H9 (cell line): ENCODE measurements around the gene NUTF2. TPM values are rescaled to one million over a fixed set of nuclear protein-coding genes. Genes with fewer than 3 reads are reported as not detected.

Experiments
- DNase-seq: peaks from one replicate; pipeline ENCODE4 v3.0.0-alpha.2; 2017
- H2AFZ ChIP-seq: one replicate; pipeline ENCODE4 v1.6.1; 2013; ENCODE audit warnings: mild to moderate bottlenecking, low read length, control low read depth, moderate library complexity
- H2AK5ac ChIP-seq: 2 replicates; pipeline ENCODE4 v1.6.1; 2013; ENCODE audit warnings: low read length, control low read depth, mixed read lengths; ENCODE audit not compliant: insufficient read length
- H2BK120ac ChIP-seq: one replicate; pipeline ENCODE4 v1.6.1; 2013; ENCODE audit warnings: low read depth, mild to moderate bottlenecking, low read length, control low read depth, inconsistent platforms; ENCODE audit not compliant: poor library complexity, severe bottlenecking
- H2BK12ac ChIP-seq: 2 replicates; pipeline ENCODE4 v1.6.1; 2013; ENCODE audit warnings: low read length, control low read depth, mixed read lengths, low read depth; ENCODE audit not compliant: insufficient read length
- H2BK15ac ChIP-seq: 2 replicates; pipeline ENCODE4 v1.6.1; 2013; ENCODE audit warnings: low read depth, low read length, control low read depth
- H2BK20ac ChIP-seq: one replicate; pipeline ENCODE4 v1.6.1; 2013; ENCODE audit warnings: low read depth, mild to moderate bottlenecking, low read length, control low read depth, inconsistent platforms; ENCODE audit not compliant: poor library complexity, severe bottlenecking
- H2BK5ac ChIP-seq: 2 replicates; pipeline ENCODE4 v1.6.1; 2013; ENCODE audit warnings: low read length, control low read depth, mixed read lengths; ENCODE audit not compliant: insufficient read length
- H3K14ac ChIP-seq: 2 replicates; pipeline ENCODE4 v1.6.1; 2013; ENCODE audit warnings: low read length, control low read depth; ENCODE audit not compliant: insufficient read depth
- H3K18ac ChIP-seq: 2 replicates; pipeline ENCODE4 v1.6.1; 2013; ENCODE audit warnings: low read depth, mild to moderate bottlenecking, mixed read lengths, low read length, control low read depth; ENCODE audit not compliant: insufficient read length
- H3K23ac ChIP-seq: 2 replicates; pipeline ENCODE4 v1.6.1; 2013; ENCODE audit warnings: low read length, control low read depth, mixed read lengths, low read depth; ENCODE audit not compliant: insufficient read length
- H3K23me2 ChIP-seq: 2 replicates; pipeline ENCODE4 v1.6.1; 2013; ENCODE audit warnings: low read depth, mild to moderate bottlenecking, mixed read lengths, low read length, control low read depth; ENCODE audit not compliant: insufficient read length, poor library complexity, severe bottlenecking
- H3K27ac ChIP-seq: 2 replicates; pipeline ENCODE4 v1.5.1; 2013; ENCODE audit warnings: low read length, control low read depth, mixed read lengths, low read depth; ENCODE audit not compliant: insufficient read length
- H3K27me3 ChIP-seq: 2 replicates; pipeline ENCODE4 v1.6.1; 2013; ENCODE audit warnings: low read length, control low read depth, inconsistent platforms; ENCODE audit not compliant: insufficient read depth
- H3K4ac ChIP-seq: 2 replicates; pipeline ENCODE4 v1.6.1; 2013; ENCODE audit warnings: low read depth, mild to moderate bottlenecking, control low read depth, inconsistent platforms, low read length, moderate library complexity
- H3K4me1 ChIP-seq: 2 replicates; pipeline ENCODE4 v1.6.1; 2013; ENCODE audit warnings: low read length, control low read depth, inconsistent platforms; ENCODE audit not compliant: insufficient read depth
- H3K4me2 ChIP-seq: 2 replicates; pipeline ENCODE4 v1.6.1; 2013; ENCODE audit warnings: low read length, control low read depth, mixed read lengths; ENCODE audit not compliant: insufficient read length, insufficient read depth
- H3K56ac ChIP-seq: 2 replicates; pipeline ENCODE4 v1.6.1; 2013; ENCODE audit warnings: low read depth, mild to moderate bottlenecking, mixed read lengths, low read length, control low read depth; ENCODE audit not compliant: insufficient read length
- H3K79me1 ChIP-seq: 2 replicates; pipeline ENCODE4 v1.6.1; 2013; ENCODE audit warnings: low read depth, mild to moderate bottlenecking, moderate library complexity, low read length, control low read depth, inconsistent platforms; ENCODE audit not compliant: insufficient read depth, poor library complexity, severe bottlenecking
- H3K79me2 ChIP-seq: 2 replicates; pipeline ENCODE4 v1.6.1; 2013; ENCODE audit warnings: low read length, control low read depth, inconsistent platforms; ENCODE audit not compliant: insufficient read depth
- H3K9ac ChIP-seq: 2 replicates; pipeline ENCODE4 v1.6.1; 2013; ENCODE audit warnings: low read length, control low read depth, mixed read lengths; ENCODE audit not compliant: insufficient read length; ENCODE audit errors: extremely low read depth
- H3K9me3 ChIP-seq: one replicate; pipeline ENCODE4 v1.6.1; 2013; ENCODE audit warnings: low read depth, low read length, inconsistent platforms; ENCODE audit not compliant: control insufficient read depth
- H3T11ph ChIP-seq: one replicate; pipeline ENCODE4 v1.6.1; 2013; ENCODE audit warnings: mild to moderate bottlenecking, low read length, control low read depth, inconsistent platforms
- H4K20me1 ChIP-seq: one replicate; pipeline ENCODE4 v1.6.1; 2013; ENCODE audit not compliant: control insufficient read depth, insufficient read length, insufficient read depth
- H4K5ac ChIP-seq: 2 replicates; pipeline ENCODE4 v1.6.1; 2013; ENCODE audit warnings: low read depth, mild to moderate bottlenecking, mixed read lengths, low read length, control low read depth; ENCODE audit not compliant: insufficient read length
- H4K8ac ChIP-seq: replicated peaks from 2 replicates; pipeline ENCODE4 v1.6.1; 2013; ENCODE audit warnings: low read length, control low read depth, mixed read lengths, low read depth; ENCODE audit not compliant: insufficient read length
- H4K91ac ChIP-seq: 2 replicates; pipeline ENCODE4 v1.6.1; 2013; ENCODE audit warnings: low read depth, mild to moderate bottlenecking, moderate library complexity, mixed read lengths, low read length, control low read depth; ENCODE audit not compliant: insufficient read length
- H3K27ac Mint-ChIP-seq, 3 experiments: 2 replicates in 2 of 3; 3 replicates in 1 of 3; pipeline ENCODE4 v1.8.0; 2020 to 2021; ENCODE audit warnings: mixed read lengths in 3 of 3, mild to moderate bottlenecking in 1 of 3, moderate library complexity in 1 of 3
- H3K27me3 Mint-ChIP-seq: 2 replicates; pipeline ENCODE4 v1.8.0; 2021; ENCODE audit warnings: low read depth, mild to moderate bottlenecking, moderate library complexity, mixed read lengths
- H3K36me3 Mint-ChIP-seq, 3 experiments: 2 replicates in 2 of 3; 3 replicates in 1 of 3; pipeline ENCODE4 v1.8.0; 2020 to 2021; ENCODE audit warnings: low read depth in 3 of 3, mixed read lengths in 3 of 3; ENCODE audit not compliant: insufficient read depth in 1 of 3
- H3K4me1 Mint-ChIP-seq, 2 experiments: 2 replicates each; pipeline ENCODE4 v1.8.0; 2020; ENCODE audit warnings: mixed read lengths in 2 of 2
- H3K4me3 Mint-ChIP-seq, 2 experiments: 2 replicates in 1 of 2; 3 replicates in 1 of 2; pipeline ENCODE4 v1.8.0; 2020 to 2021; ENCODE audit warnings: mild to moderate bottlenecking in 2 of 2, mixed read lengths in 2 of 2, moderate library complexity in 1 of 2
- H3K9me3 Mint-ChIP-seq, 2 experiments: 2 replicates in 1 of 2; 3 replicates in 1 of 2; pipeline ENCODE4 v1.8.0; 2020; ENCODE audit warnings: mild to moderate bottlenecking in 2 of 2, mixed read lengths in 2 of 2, moderate library complexity in 1 of 2
- WGBS: extraction: QIAGEN DNeasy Blood & Tissue Kit; methylation state at CpG from one replicate; pipeline ENCODE4 v1.1.7; 2013; ENCODE audit warnings: missing lambda C conversion rate, low lambda C conversion rate, mixed read lengths; ENCODE audit not compliant: insufficient read length; ENCODE audit errors: extremely low coverage; 5-methylcytosine and 5-hydroxymethylcytosine counted together
- total RNA-seq: library from RNA; stranded (reverse); gene quantifications from 2 replicates; pipeline ENCODE4 v1.2.1, GENCODE V29; 2021
- TF ChIP-seq, protein P1 (sequence below): fragments of 200-600 bp; sonication (generic); conservative IDR thresholded peaks from 3 replicates; pipeline ENCODE4 v1.8.0; 2021; ENCODE audit warnings: antibody characterized with exemption, mild to moderate bottlenecking

The NUTF2 gene
- total RNA-seq, 1 experiment from 2014 or later: 198 TPM

DNA sequence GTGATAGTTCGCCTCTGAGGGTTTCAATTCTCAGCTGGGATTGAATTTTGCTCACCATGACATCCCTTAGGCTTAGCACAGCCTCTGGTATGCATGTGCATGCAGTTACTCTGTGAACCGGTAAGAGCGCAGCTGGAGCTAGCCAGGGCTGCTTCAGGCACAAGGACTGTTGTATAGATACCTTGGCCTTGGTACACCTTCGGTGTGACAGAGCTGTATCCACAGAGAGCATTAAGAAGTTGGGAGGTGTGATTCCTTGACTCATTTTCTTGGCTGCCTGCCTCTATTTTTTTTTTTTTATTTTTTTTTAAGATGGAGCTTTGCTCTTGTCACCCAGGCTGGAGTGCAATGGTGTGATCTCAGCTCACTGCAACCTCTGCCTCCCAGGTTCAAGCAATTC is 2.2 kb upstream of the NUTF2 start:
- Histone ChIP-seq H3K56ac (no peak overlapping the region), H2BK120ac (no peak overlapping the region), H2BK5ac (no peak overlapping the region), H3K14ac (no peak overlapping the region), H2BK20ac (no peak overlapping the region), H2BK15ac (no peak overlapping the region), H2AFZ (no peak overlapping the region), H3K79me2 (peaks cover 15% of the 10 kb centered on the region; the same call in 1 of the 2 replicates), H3K23ac (no peak overlapping the region), H3K9ac (no peak overlapping the region), H3K4me1 (peaks cover 10% of the 10 kb centered on the region; the same call in 1 of the 2 replicates), H3K27me3 (no peaks in the 10 kb centered on the region), H3T11ph (no peak overlapping the region), H3K23me2 (peaks cover 14% of the 10 kb centered on the region), H3K4me2 (peak overlapping the region; percentile 7), H3K18ac (no peak overlapping the region), H3K27ac (no peak overlapping the region), H4K5ac (no peak overlapping the region), H4K8ac (no peak overlapping the region), H3K4ac (no peak overlapping the region), H4K20me1 (no peaks in the 10 kb centered on the region), H3K79me1 (no peaks in the 10 kb centered on the region), H3K9me3 (no peaks in the 10 kb centered on the region), H2AK5ac (no peak overlapping the region), H2BK12ac (no peak overlapping the region), H4K91ac (no peak overlapping the region)
- peak overlapping the region; percentile 90 to 92; a peak in 4 of 5 replicates for H3K4me3 Mint-ChIP-seq
- H3K27me3 Mint-ChIP-seq: no peaks in the 10 kb centered on the region
- H3K36me3 Mint-ChIP-seq: peaks cover 5 to 16% (median 8%) of the 10 kb centered on the region in 3 experiments
- TF ChIP-seq, protein P1, sequence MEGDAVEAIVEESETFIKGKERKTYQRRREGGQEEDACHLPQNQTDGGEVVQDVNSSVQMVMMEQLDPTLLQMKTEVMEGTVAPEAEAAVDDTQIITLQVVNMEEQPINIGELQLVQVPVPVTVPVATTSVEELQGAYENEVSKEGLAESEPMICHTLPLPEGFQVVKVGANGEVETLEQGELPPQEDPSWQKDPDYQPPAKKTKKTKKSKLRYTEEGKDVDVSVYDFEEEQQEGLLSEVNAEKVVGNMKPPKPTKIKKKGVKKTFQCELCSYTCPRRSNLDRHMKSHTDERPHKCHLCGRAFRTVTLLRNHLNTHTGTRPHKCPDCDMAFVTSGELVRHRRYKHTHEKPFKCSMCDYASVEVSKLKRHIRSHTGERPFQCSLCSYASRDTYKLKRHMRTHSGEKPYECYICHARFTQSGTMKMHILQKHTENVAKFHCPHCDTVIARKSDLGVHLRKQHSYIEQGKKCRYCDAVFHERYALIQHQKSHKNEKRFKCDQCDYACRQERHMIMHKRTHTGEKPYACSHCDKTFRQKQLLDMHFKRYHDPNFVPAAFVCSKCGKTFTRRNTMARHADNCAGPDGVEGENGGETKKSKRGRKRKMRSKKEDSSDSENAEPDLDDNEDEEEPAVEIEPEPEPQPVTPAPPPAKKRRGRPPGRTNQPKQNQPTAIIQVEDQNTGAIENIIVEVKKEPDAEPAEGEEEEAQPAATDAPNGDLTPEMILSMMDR: 0 out of 3 replicates have a peak, but pooled peaks have one; percentile 8
- WGBS: no CpG with 5 or more reads among the region's 4 CpGs
- H3K9me3 Mint-ChIP-seq: peaks cover 0 to 2% of the 10 kb centered on the region in 2 experiments; a peak in 1 of 5 replicates
- DNase-seq: no peak
- peaks cover 46 to 53% of the 10 kb centered on the region in 2 experiments for H3K4me1 Mint-ChIP-seq
- no peak overlapping the region for H3K27ac Mint-ChIP-seq
